Caco-2 (cell line): Measurements from ENCODE around the gene CDRT4. TPM values are rescaled to one million over a fixed set of nuclear protein-coding genes. Genes with fewer than 3 reads are reported as not detected.

Experiments used
- BruUV-seq: library from RNA; stranded (reverse); fragments of 400-500 nt; replicated peaks from 2 replicates; lab custom pipeline; 2021; lab: Mats Ljungman, UMichigan
- CTCF ChIA-PET: fragments of 300-600 bp; sonication (Branson Sonifier 250); formaldehyde crosslinking; loops from one replicate; lab custom pipeline; 2022; ENCODE audit warnings: antibody characterized with exemption; lab: Charles Lee
- POLR2A ChIA-PET: fragments of 300-600 bp; sonication (Branson Sonifier 250); formaldehyde crosslinking; loops from one replicate; lab custom pipeline; 2022; ENCODE audit warnings: antibody characterized with exemption; lab: Charles Lee
- DNase-seq, 2 experiments: peaks; one replicate each; pipeline versions ENCODE4 v3.0.0 to v3.0.0-alpha.2; 2020 to 2022
- H3K27me3 ChIP-seq: replicated peaks from 2 replicates; pipeline ENCODE4 v1.6.0; 2011; ENCODE audit warnings: low read length; ENCODE audit not compliant: control insufficient read depth, insufficient read depth
- H3K36me3 ChIP-seq: 2 replicates; pipeline ENCODE4 v1.5.1; 2011; ENCODE audit warnings: low read length; ENCODE audit not compliant: control insufficient read depth, insufficient read depth
- H3K4me1 ChIP-seq: fragments of 250-450 bp; sonication (Bioruptor Pico); 2 replicates; pipeline ENCODE4 v1.5.1; 2020; ENCODE audit warnings: mild to moderate bottlenecking
- H3K4me3 ChIP-seq: 2 replicates; pipeline ENCODE4 v1.5.1; 2011; ENCODE audit warnings: low read depth, mild to moderate bottlenecking, control low read depth, low read length
- H3K9me3 ChIP-seq: fragments of 250-450 bp; sonication (Bioruptor Pico); 2 replicates; pipeline ENCODE4 v1.5.1; 2020; ENCODE audit warnings: mild to moderate bottlenecking, moderate library complexity
- H3K27ac Mint-ChIP-seq: one replicate; pipeline ENCODE4 v1.8.0; 2022; ENCODE audit warnings: mixed read lengths; ENCODE audit not compliant: unreplicated experiment
- H3K27me3 Mint-ChIP-seq: one replicate; pipeline ENCODE4 v1.8.0; 2022; ENCODE audit warnings: mixed read lengths; ENCODE audit not compliant: insufficient read depth, unreplicated experiment
- H3K36me3 Mint-ChIP-seq: one replicate; pipeline ENCODE4 v1.8.0; 2022; ENCODE audit warnings: mild to moderate bottlenecking, mixed read lengths; ENCODE audit not compliant: insufficient read depth, unreplicated experiment
- H3K4me1 Mint-ChIP-seq: one replicate; pipeline ENCODE4 v1.8.0; 2022; ENCODE audit warnings: low read depth, mixed read lengths; ENCODE audit not compliant: unreplicated experiment
- H3K4me3 Mint-ChIP-seq: one replicate; pipeline ENCODE4 v1.8.0; 2022; ENCODE audit warnings: mild to moderate bottlenecking, moderate library complexity, mixed read lengths; ENCODE audit not compliant: unreplicated experiment
- H3K9me3 Mint-ChIP-seq: one replicate; pipeline ENCODE4 v1.8.0; 2022; ENCODE audit warnings: mixed read lengths; ENCODE audit not compliant: unreplicated experiment
- CTCF ChIP-seq, 2 experiments: fragments of 200-600 bp in 1 of 2; IDR thresholded peaks; 1 replicate in 1 of 2; 2 replicates in 1 of 2; pipeline versions ENCODE4 v1.5.1 to v1.8.0; 2011 to 2022; ENCODE audit warnings: antibody characterized with exemption in 1 of 2, control low read depth in 1 of 2, inconsistent platforms in 1 of 2, low read depth in 1 of 2, low read length in 1 of 2, mild to moderate bottlenecking in 1 of 2, moderate library complexity in 1 of 2; ENCODE audit not compliant: insufficient read depth in 1 of 2, severe bottlenecking in 1 of 2, unreplicated experiment in 1 of 2
- intact Hi-C: fragments of 100-400 bp; cut with micrococcal nuclease; formaldehyde crosslinking; loops from one replicate; pipeline ENCODE4 v1.10.0; 2022; ENCODE audit not compliant: unreplicated experiment
- total RNA-seq: library from RNA; stranded (reverse); gene quantifications from 2 replicates; pipeline ENCODE4 v1.2.3, GENCODE V29; 2022

Gene CDRT4
- total RNA-seq, 1 experiment from 2014 or later, result 6.3 TPM

GRCh38 chr17:15453246-15453645, 14.2 kb downstream of the CDRT4 start:
- Histone ChIP-seq H3K36me3 (no peaks in the 10 kb centered on the region), H3K9me3 (no peaks in the 10 kb centered on the region), H3K4me1 (peaks cover 14% of the 10 kb centered on the region; the same call in 1 of the 2 replicates), H3K4me3 (no peak overlapping the region), H3K27me3 (no peaks in the 10 kb centered on the region)
- H3K4me3 Mint-ChIP-seq, result no peak overlapping the region
- peaks cover 8% of the 10 kb centered on the region for H3K4me1 Mint-ChIP-seq
- no peak overlapping the region for H3K27ac Mint-ChIP-seq
- ChIA-PET CTCF (no interaction called here), POLR2A (no interaction called here)
- BruUV-seq, result no TSS peak
- H3K36me3 Mint-ChIP-seq, result no peaks in the 10 kb centered on the region
- H3K9me3 Mint-ChIP-seq, result no peaks in the 10 kb centered on the region
- DNase-seq, result no peak
- no peak for TF ChIP-seq CTCF (IDR thresholded peaks at IDR 0.05; ENCODE audit: insufficient read depth in 1 of 2, low read depth in 1 of 2, low read length in 1 of 2, severe bottlenecking in 1 of 2, unreplicated experiment in 1 of 2)
- no peaks in the 10 kb centered on the region for H3K27me3 Mint-ChIP-seq
- intact Hi-C loops, result no loop called here

- TF ChIP-seq CTCF (IDR thresholded peaks at IDR 0.05; ENCODE audit: insufficient read depth in 1 of 2, low read depth in 1 of 2, low read length in 1 of 2, severe bottlenecking in 1 of 2, unreplicated experiment in 1 of 2), result no peak
- Mint-ChIP-seq H3K9me3 (no peaks in the 10 kb centered on the region), H3K27ac (no peak overlapping the region), H3K27me3 (no peaks in the 10 kb centered on the region), H3K4me1 (peaks cover 4% of the 10 kb centered on the region), H3K36me3 (no peaks in the 10 kb centered on the region), H3K4me3 (no peak overlapping the region)
- POLR2A ChIA-PET, result no interaction called here
- H3K9me3 ChIP-seq, result no peaks in the 10 kb centered on the region
- no peak overlapping the region for H3K4me3 ChIP-seq
- H3K36me3 ChIP-seq, result no peaks in the 10 kb centered on the region
- intact Hi-C loops, result no loop called here
- no peak for DNase-seq
- BruUV-seq, result no TSS peak
- peaks cover 13% of the 10 kb centered on the region; the same call in 1 of the 2 replicates for H3K4me1 ChIP-seq
- no peaks in the 10 kb centered on the region for H3K27me3 ChIP-seq
- CTCF ChIA-PET, result no interaction called here
Observed at GRCh38 chr17:15452746-15453145, 14.7 kb downstream of the CDRT4 start.

- no peak for TF ChIP-seq CTCF (IDR thresholded peaks at IDR 0.05; ENCODE audit: insufficient read depth in 1 of 2, low read depth in 1 of 2, low read length in 1 of 2, severe bottlenecking in 1 of 2, unreplicated experiment in 1 of 2)
- no TSS peak for BruUV-seq
- H3K4me1 Mint-ChIP-seq, result no peaks in the 10 kb centered on the region
- Histone ChIP-seq H3K36me3 (no peaks in the 10 kb centered on the region), H3K9me3 (no peaks in the 10 kb centered on the region), H3K4me3 (no peak overlapping the region), H3K4me1 (0 out of 2 replicates have a peak, but pooled peaks cover 8% of the 10 kb centered on the region), H3K27me3 (no peaks in the 10 kb centered on the region)
- no peak overlapping the region for H3K4me3 Mint-ChIP-seq
- ChIA-PET POLR2A (no interaction called here), CTCF (no interaction called here)
- intact Hi-C loops, result no loop called here
- no peak overlapping the region for H3K27ac Mint-ChIP-seq
- no peaks in the 10 kb centered on the region for H3K36me3 Mint-ChIP-seq
- no peaks in the 10 kb centered on the region for H3K27me3 Mint-ChIP-seq
- H3K9me3 Mint-ChIP-seq, result no peaks in the 10 kb centered on the region
- DNase-seq, result no peak
Observed at GRCh38 chr17:15451680-15452079, 15.7 kb downstream of the CDRT4 start.
